IMR-90 (cell line): Measurements from ENCODE around the gene KRTAP21-1. TPM values are rescaled to one million over a fixed set of nuclear protein-coding genes. Genes with fewer than 3 reads are reported as not detected.

Source experiments
- ATAC-seq: fragments of 200-7000 bp; cut with Tn5 transposase; 2 replicates; pipeline ENCODE4 v1.9.1; 2020; ENCODE audit warnings: low read depth, mild to moderate bottlenecking, moderate library complexity
- BruUV-seq: library from RNA; stranded (reverse); fragments of 400-500 nt; replicated peaks from 2 replicates; lab custom pipeline; 2021; lab: Mats Ljungman, UMichigan
- CTCF ChIA-PET: fragments of 300-600 bp; formaldehyde crosslinking; extraction: SDS; loops from one replicate; lab custom pipeline; 2021; ENCODE audit warnings: antibody characterized with exemption; lab: Yijun Ruan, JAX
- POLR2A ChIA-PET: fragments of 300-600 bp; sonication (Branson Sonifier 250); formaldehyde crosslinking; loops from one replicate; lab custom pipeline; 2022; ENCODE audit warnings: antibody characterized with exemption; ENCODE audit not compliant: unreplicated experiment; lab: Charles Lee
- DNase-seq: peaks from one replicate; pipeline ENCODE4 v3.0.0; 2013
- H2AFZ ChIP-seq: replicated peaks from 2 replicates; pipeline ENCODE3; 2013; ENCODE audit warnings: low read length, mild to moderate bottlenecking; ENCODE audit not compliant: poor library complexity
- H2AK5ac ChIP-seq: 2 replicates; pipeline ENCODE4 v1.6.1; 2013; ENCODE audit warnings: low read depth, low read length, inconsistent platforms
- H2AK9ac ChIP-seq: replicated peaks from 2 replicates; pipeline ENCODE3; 2013; ENCODE audit warnings: mild to moderate bottlenecking, low read depth, low read length, moderate library complexity; ENCODE audit not compliant: poor library complexity
- H2BK120ac ChIP-seq: 2 replicates; pipeline ENCODE4 v1.6.1; 2013; ENCODE audit warnings: low read depth, low read length, inconsistent platforms
- H2BK15ac ChIP-seq: 3 replicates; pipeline ENCODE4 v1.6.1; 2013; ENCODE audit warnings: low read depth, low read length, inconsistent platforms
- H2BK20ac ChIP-seq: 2 replicates; pipeline ENCODE4 v1.6.1; 2013; ENCODE audit warnings: low read depth, mild to moderate bottlenecking, inconsistent platforms, low read length, moderate library complexity
- H2BK5ac ChIP-seq: 2 replicates; pipeline ENCODE4 v1.6.1; 2013; ENCODE audit warnings: mild to moderate bottlenecking, low read depth, low read length, inconsistent platforms; ENCODE audit not compliant: poor library complexity, severe bottlenecking
- H3K14ac ChIP-seq: replicated peaks from 2 replicates; pipeline ENCODE4 v1.6.1; 2013; ENCODE audit warnings: low read depth, low read length, inconsistent platforms
- H3K18ac ChIP-seq: 2 replicates; pipeline ENCODE4 v1.6.1; 2013; ENCODE audit warnings: low read depth, low read length, control low read depth
- H3K23ac ChIP-seq: 2 replicates; pipeline ENCODE4 v1.6.1; 2013; ENCODE audit warnings: low read depth, low read length, inconsistent platforms
- H3K27ac ChIP-seq: 2 replicates; pipeline ENCODE4 v1.5.1; 2013; ENCODE audit warnings: mild to moderate bottlenecking, control low read depth, low read length; ENCODE audit not compliant: insufficient read depth
- H3K27me3 ChIP-seq: 2 replicates; pipeline ENCODE4 v1.6.1; 2013; ENCODE audit warnings: low read length; ENCODE audit not compliant: control insufficient read depth, insufficient read depth
- H3K36me3 ChIP-seq: 2 replicates; pipeline ENCODE4 v1.6.1; 2013; ENCODE audit warnings: low read length, mixed read lengths; ENCODE audit not compliant: control insufficient read depth, insufficient read depth
- H3K4ac ChIP-seq: 2 replicates; pipeline ENCODE4 v1.6.1; 2013; ENCODE audit warnings: low read depth, low read length, inconsistent platforms
- H3K4me1 ChIP-seq: 2 replicates; pipeline ENCODE4 v1.6.1; 2013; ENCODE audit warnings: low read length, mixed read lengths; ENCODE audit not compliant: control insufficient read depth, insufficient read depth
- H3K4me2 ChIP-seq: 2 replicates; pipeline ENCODE4 v1.6.1; 2013; ENCODE audit warnings: low read depth, mild to moderate bottlenecking, control low read depth, low read length, moderate library complexity
- H3K4me3 ChIP-seq: 2 replicates; pipeline ENCODE4 v1.5.1; 2013; ENCODE audit warnings: low read depth, mild to moderate bottlenecking, control low read depth, low read length, moderate library complexity; ENCODE audit not compliant: insufficient read depth
- H3K56ac ChIP-seq: 2 replicates; pipeline ENCODE4 v1.6.1; 2013; ENCODE audit warnings: low read length, inconsistent platforms; ENCODE audit not compliant: insufficient read depth; ENCODE audit errors: extremely low read depth
- H3K79me1 ChIP-seq, 2 experiments: 2 replicates each; pipeline ENCODE4 v1.6.1; 2013; ENCODE audit warnings: low read length in 2 of 2, inconsistent platforms in 1 of 2, low read depth in 1 of 2
- H3K9ac ChIP-seq: 2 replicates; pipeline ENCODE4 v1.6.1; 2013; ENCODE audit warnings: low read depth, low read length, control low read depth
- H3K9me1 ChIP-seq: 2 replicates; pipeline ENCODE4 v1.6.1; 2013; ENCODE audit warnings: low read length, inconsistent platforms; ENCODE audit not compliant: insufficient read depth
- H3K9me3 ChIP-seq: 2 replicates; pipeline ENCODE4 v1.6.1; 2013; ENCODE audit warnings: low read length; ENCODE audit not compliant: control insufficient read depth, insufficient read depth
- H4K20me1 ChIP-seq: 2 replicates; pipeline ENCODE4 v1.6.1; 2013; ENCODE audit warnings: low read length, inconsistent platforms; ENCODE audit not compliant: insufficient read depth
- H4K5ac ChIP-seq: 2 replicates; pipeline ENCODE4 v1.6.1; 2013; ENCODE audit warnings: mild to moderate bottlenecking, low read depth, low read length, control low read depth
- H4K8ac ChIP-seq, 2 experiments: 2 replicates each; pipeline ENCODE4 v1.6.1; 2013; ENCODE audit warnings: low read depth in 2 of 2, low read length in 2 of 2, control low read depth in 1 of 2, inconsistent platforms in 1 of 2
- H4K91ac ChIP-seq: 2 replicates; pipeline ENCODE4 v1.6.1; 2013; ENCODE audit warnings: low read depth, low read length, inconsistent platforms; ENCODE audit not compliant: insufficient read depth
- BHLHE40 ChIP-seq: fragments of 150-350 bp; IDR thresholded peaks from 2 replicates; pipeline ENCODE4 v1.6.1; 2016; ENCODE audit warnings: mild to moderate bottlenecking, low read depth, low read length
- CEBPB ChIP-seq: IDR thresholded peaks from 2 replicates; pipeline ENCODE4 v1.6.1; 2012; ENCODE audit warnings: low read depth, low read length, improper control_type of control experiment
- CHD1 ChIP-seq: IDR thresholded peaks from 2 replicates; pipeline ENCODE4 v1.6.1; 2012; ENCODE audit warnings: low read depth, low read length, improper control_type of control experiment
- FOS ChIP-seq: fragments of 150-350 bp; IDR thresholded peaks from 2 replicates; pipeline ENCODE4 v1.6.1; 2016; ENCODE audit warnings: low read depth, low read length
- MAFK ChIP-seq: IDR thresholded peaks from 2 replicates; pipeline ENCODE4 v1.6.1; 2012; ENCODE audit warnings: low read depth, low read length, improper control_type of control experiment
- MAZ ChIP-seq: IDR thresholded peaks from 2 replicates; pipeline ENCODE4 v1.6.1; 2012; ENCODE audit warnings: low read depth, mild to moderate bottlenecking, low read length, improper control_type of control experiment, moderate library complexity, borderline replicate concordance
- MXI1 ChIP-seq: IDR thresholded peaks from 2 replicates; pipeline ENCODE4 v1.6.1; 2012; ENCODE audit warnings: low read depth, mild to moderate bottlenecking, low read length, moderate library complexity, borderline replicate concordance
- NFE2L2 ChIP-seq: fragments of 150-350 bp; IDR thresholded peaks from 2 replicates; pipeline ENCODE4 v1.6.1; 2016; ENCODE audit warnings: low read depth, mild to moderate bottlenecking, low read length
- POLR2A ChIP-seq: IDR thresholded peaks from 2 replicates; pipeline ENCODE4 v1.6.1; 2012; ENCODE audit warnings: mild to moderate bottlenecking, low read depth, low read length
- RAD21 ChIP-seq: IDR thresholded peaks from 2 replicates; pipeline ENCODE4 v1.6.1; 2012; ENCODE audit warnings: low read length, improper control_type of control experiment
- RCOR1 ChIP-seq: IDR thresholded peaks from 2 replicates; pipeline ENCODE4 v1.6.1; 2012; ENCODE audit warnings: mild to moderate bottlenecking, low read length, improper control_type of control experiment; ENCODE audit not compliant: insufficient replicate concordance
- RFX5 ChIP-seq: IDR thresholded peaks from 2 replicates; pipeline ENCODE4 v1.8.0; 2012; ENCODE audit warnings: low read depth, mild to moderate bottlenecking, low read length, moderate library complexity
- SMC3 ChIP-seq: fragments of 150-350 bp; IDR thresholded peaks from 2 replicates; pipeline ENCODE4 v1.6.1; 2016; ENCODE audit warnings: low read depth, mild to moderate bottlenecking, antibody characterized with exemption, low read length, moderate library complexity
- USF2 ChIP-seq: fragments of 150-350 bp; IDR thresholded peaks from 2 replicates; pipeline ENCODE4 v1.6.1; 2017; ENCODE audit warnings: mild to moderate bottlenecking, antibody characterized with exemption, low read length, low read depth
- WGBS, 2 experiments: methylation state at CpG; one replicate each; pipeline versions ENCODE4 v1.1.5 to v1.1.7; 2013; ENCODE audit warnings: missing lambda C conversion rate in 2 of 2; ENCODE audit not compliant: insufficient read length in 1 of 2; ENCODE audit errors: extremely low coverage in 2 of 2; 5-methylcytosine and 5-hydroxymethylcytosine counted together
- dilution Hi-C: fragments of 300-500 bp; cut with HindIII; formaldehyde crosslinking; loops from one replicate; pipeline ENCODE4 v1.14.3; 2018; ENCODE audit warnings: low sequenced_read_pairs; ENCODE audit not compliant: unreplicated experiment
- in situ Hi-C: fragments of 300-500 bp; cut with MboI; formaldehyde crosslinking; loops from 3 replicates; pipeline ENCODE4 v1.14.3; 2019; ENCODE audit warnings: low sequenced_read_pairs, inconsistent platforms, mixed read lengths
- intact Hi-C: fragments of 100-400 bp; cut with micrococcal nuclease; formaldehyde crosslinking; loops from 2 replicates; pipeline ENCODE4 v1.10.0; 2022
- polyA plus RNA-seq, 3 experiments: library from polyadenylated mRNA; depleted of rRNA; stranded (reverse); fragments of >200 nt; gene quantifications; 2 replicates each; pipeline ENCODE4 v1.2.3, GENCODE V29; 2012; ENCODE audit warnings: low replicate concordance in 1 of 3
- total RNA-seq: library from RNA; depleted of rRNA; stranded (reverse); fragments of >200 nt; gene quantifications from 2 replicates; pipeline ENCODE4 v1.2.3, GENCODE V29; 2012
- TF ChIP-seq, protein P1 (sequence below): fragments of 150-350 bp; IDR thresholded peaks from 2 replicates; pipeline ENCODE4 v1.6.1; 2016; ENCODE audit warnings: low read depth, mild to moderate bottlenecking, low read length, moderate library complexity, borderline replicate concordance
- TF ChIP-seq, protein P2 (sequence below): conservative IDR thresholded peaks from 2 replicates; pipeline ENCODE4 v1.5.1; 2012; ENCODE audit warnings: mild to moderate bottlenecking, low read depth, low read length, improper control_type of control experiment

Gene KRTAP21-1
- total and polyA plus RNA-seq, 2 of the 4 experiments (the other 2 are of a cell fraction), result not detected

DNA sequence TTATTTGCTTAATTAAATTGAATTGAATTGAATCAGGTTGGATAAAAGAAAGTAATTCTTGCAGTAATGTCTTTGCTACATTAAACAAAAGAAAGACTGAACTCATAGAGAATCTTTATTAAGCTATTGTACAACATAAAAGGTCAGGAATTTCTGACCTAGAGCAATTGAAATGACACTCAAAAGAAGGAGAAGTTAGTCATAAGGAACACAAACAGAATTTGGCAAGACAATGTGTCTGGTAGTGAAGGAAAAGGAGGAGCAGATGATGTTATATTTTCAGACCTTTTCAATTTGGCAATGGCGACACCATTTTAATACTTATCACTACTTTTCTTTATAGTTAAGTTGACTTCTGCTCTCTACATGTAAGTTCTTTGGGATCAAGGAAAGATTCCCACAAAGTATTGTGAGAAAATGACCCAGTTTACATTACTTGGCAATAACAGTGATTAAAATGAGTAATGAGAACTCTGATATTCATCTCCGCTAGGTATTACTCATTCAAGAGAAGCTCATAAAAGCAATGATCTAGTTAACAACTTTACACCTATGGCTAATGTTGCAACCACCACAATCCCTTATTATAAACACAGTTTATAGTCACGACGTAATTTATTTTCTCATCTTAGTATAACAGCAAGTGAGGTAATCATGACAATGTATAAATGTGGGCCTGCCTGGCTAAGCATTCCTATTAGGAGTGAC lies 14.7 kb upstream of the KRTAP21-1 start:
- H3K79me1 ChIP-seq, result no peaks in the 10 kb centered on the region
- no peak overlapping the region for H2AK5ac ChIP-seq
- intact Hi-C loops, result no loop called here
- TF ChIP-seq USF2, result no peak
- no peak for TF ChIP-seq BHLHE40
- TF ChIP-seq FOS, result no peak
- TF ChIP-seq, protein P1, sequence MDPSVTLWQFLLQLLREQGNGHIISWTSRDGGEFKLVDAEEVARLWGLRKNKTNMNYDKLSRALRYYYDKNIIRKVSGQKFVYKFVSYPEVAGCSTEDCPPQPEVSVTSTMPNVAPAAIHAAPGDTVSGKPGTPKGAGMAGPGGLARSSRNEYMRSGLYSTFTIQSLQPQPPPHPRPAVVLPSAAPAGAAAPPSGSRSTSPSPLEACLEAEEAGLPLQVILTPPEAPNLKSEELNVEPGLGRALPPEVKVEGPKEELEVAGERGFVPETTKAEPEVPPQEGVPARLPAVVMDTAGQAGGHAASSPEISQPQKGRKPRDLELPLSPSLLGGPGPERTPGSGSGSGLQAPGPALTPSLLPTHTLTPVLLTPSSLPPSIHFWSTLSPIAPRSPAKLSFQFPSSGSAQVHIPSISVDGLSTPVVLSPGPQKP, result no peak
- no peak for TF ChIP-seq SMC3
- TF ChIP-seq CHD1, result no peak
- TF ChIP-seq POLR2A, result no peak
- TF ChIP-seq RAD21, result no peak
- no peak for TF ChIP-seq CEBPB
- TF ChIP-seq MAFK, result no peak
- TF ChIP-seq, protein P2, sequence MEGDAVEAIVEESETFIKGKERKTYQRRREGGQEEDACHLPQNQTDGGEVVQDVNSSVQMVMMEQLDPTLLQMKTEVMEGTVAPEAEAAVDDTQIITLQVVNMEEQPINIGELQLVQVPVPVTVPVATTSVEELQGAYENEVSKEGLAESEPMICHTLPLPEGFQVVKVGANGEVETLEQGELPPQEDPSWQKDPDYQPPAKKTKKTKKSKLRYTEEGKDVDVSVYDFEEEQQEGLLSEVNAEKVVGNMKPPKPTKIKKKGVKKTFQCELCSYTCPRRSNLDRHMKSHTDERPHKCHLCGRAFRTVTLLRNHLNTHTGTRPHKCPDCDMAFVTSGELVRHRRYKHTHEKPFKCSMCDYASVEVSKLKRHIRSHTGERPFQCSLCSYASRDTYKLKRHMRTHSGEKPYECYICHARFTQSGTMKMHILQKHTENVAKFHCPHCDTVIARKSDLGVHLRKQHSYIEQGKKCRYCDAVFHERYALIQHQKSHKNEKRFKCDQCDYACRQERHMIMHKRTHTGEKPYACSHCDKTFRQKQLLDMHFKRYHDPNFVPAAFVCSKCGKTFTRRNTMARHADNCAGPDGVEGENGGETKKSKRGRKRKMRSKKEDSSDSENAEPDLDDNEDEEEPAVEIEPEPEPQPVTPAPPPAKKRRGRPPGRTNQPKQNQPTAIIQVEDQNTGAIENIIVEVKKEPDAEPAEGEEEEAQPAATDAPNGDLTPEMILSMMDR, result no peak
- TF ChIP-seq NFE2L2, result no peak
- TF ChIP-seq RFX5, result no peak
- TF ChIP-seq MXI1, result no peak
- TF ChIP-seq RCOR1, result no peak
- no peak for TF ChIP-seq MAZ
- H4K8ac ChIP-seq, result no peak overlapping the region
- H2AFZ ChIP-seq, result no peak overlapping the region
- H3K4ac ChIP-seq, result no peak overlapping the region
- H2BK120ac ChIP-seq, result no peak overlapping the region
- no peak overlapping the region for H3K23ac ChIP-seq
- no peaks in the 10 kb centered on the region for H4K20me1 ChIP-seq
- H4K5ac ChIP-seq, result no peak overlapping the region
- H3K27me3 ChIP-seq, result no peaks in the 10 kb centered on the region
- H3K27ac ChIP-seq, result no peak overlapping the region
- H3K4me2 ChIP-seq, result no peak overlapping the region
- ChIA-PET POLR2A (no interaction called here), CTCF (no interaction called here)
- H2BK20ac ChIP-seq, result no peak overlapping the region
- H2BK15ac ChIP-seq, result no peak overlapping the region
- no peak overlapping the region for H2BK5ac ChIP-seq
- no TSS peak for BruUV-seq
- H3K9ac ChIP-seq, result no peak overlapping the region
- no peaks in the 10 kb centered on the region for H3K9me1 ChIP-seq
- H3K9me3 ChIP-seq, result peaks cover 8% of the 10 kb centered on the region
- WGBS, 2 experiments, result no CpG with 5 or more reads among the region's 4 CpGs
- H3K36me3 ChIP-seq, result no peaks in the 10 kb centered on the region
- no peak for DNase-seq
- H3K4me3 ChIP-seq, result no peak overlapping the region
- no peak overlapping the region for H2AK9ac ChIP-seq
- no peak overlapping the region for H3K14ac ChIP-seq
- in situ Hi-C loops, result no loop called here
- no peak overlapping the region for H3K56ac ChIP-seq
- no peak for ATAC-seq
- dilution Hi-C loops, result no loop called here
- no peak overlapping the region for H3K18ac ChIP-seq
- no peak overlapping the region for H4K91ac ChIP-seq
- no peaks in the 10 kb centered on the region for H3K4me1 ChIP-seq
